Skeletal muscle satellite cell (primary cell): ENCODE results near the gene GAS2L2. TPM values are rescaled to one million over a fixed set of nuclear protein-coding genes. Genes with fewer than 3 reads are reported as not detected.

ENCODE experiments used
- H3K27me3 ChIP-seq: 2 replicates; pipeline ENCODE4 v1.7.0; 2013; ENCODE audit warnings: low read length; ENCODE audit not compliant: control insufficient read depth, insufficient read depth
- H3K36me3 ChIP-seq: 2 replicates; pipeline ENCODE4 v1.7.0; 2013; ENCODE audit warnings: mild to moderate bottlenecking, control low read depth, low read length; ENCODE audit not compliant: insufficient read depth
- H3K4me1 ChIP-seq: 2 replicates; pipeline ENCODE4 v1.7.0; 2013; ENCODE audit warnings: low read length; ENCODE audit not compliant: control insufficient read depth, insufficient read depth
- H3K4me2 ChIP-seq: 2 replicates; pipeline ENCODE4 v1.7.0; 2013; ENCODE audit warnings: mild to moderate bottlenecking, low read length
- H3K4me3 ChIP-seq: 2 replicates; pipeline ENCODE4 v1.7.0; 2013; ENCODE audit warnings: low read length
- H3K9ac ChIP-seq: 2 replicates; pipeline ENCODE4 v1.7.0; 2013; ENCODE audit warnings: mild to moderate bottlenecking, low read depth, low read length, moderate library complexity
- H3K9me3 ChIP-seq: replicated peaks from 2 replicates; pipeline ENCODE4 v1.7.0; 2013; ENCODE audit warnings: mild to moderate bottlenecking, control low read depth, low read length
- total RNA-seq: library from RNA; depleted of rRNA; stranded (reverse); fragments of >200 nt; gene quantifications from 2 replicates; pipeline ENCODE4 v1.2.3, GENCODE V29; 2012; rRNA removed

The GAS2L2 gene
- under 0.01 TPM in 1 of 2 replicates, not detected in the other for total RNA-seq

DNA sequence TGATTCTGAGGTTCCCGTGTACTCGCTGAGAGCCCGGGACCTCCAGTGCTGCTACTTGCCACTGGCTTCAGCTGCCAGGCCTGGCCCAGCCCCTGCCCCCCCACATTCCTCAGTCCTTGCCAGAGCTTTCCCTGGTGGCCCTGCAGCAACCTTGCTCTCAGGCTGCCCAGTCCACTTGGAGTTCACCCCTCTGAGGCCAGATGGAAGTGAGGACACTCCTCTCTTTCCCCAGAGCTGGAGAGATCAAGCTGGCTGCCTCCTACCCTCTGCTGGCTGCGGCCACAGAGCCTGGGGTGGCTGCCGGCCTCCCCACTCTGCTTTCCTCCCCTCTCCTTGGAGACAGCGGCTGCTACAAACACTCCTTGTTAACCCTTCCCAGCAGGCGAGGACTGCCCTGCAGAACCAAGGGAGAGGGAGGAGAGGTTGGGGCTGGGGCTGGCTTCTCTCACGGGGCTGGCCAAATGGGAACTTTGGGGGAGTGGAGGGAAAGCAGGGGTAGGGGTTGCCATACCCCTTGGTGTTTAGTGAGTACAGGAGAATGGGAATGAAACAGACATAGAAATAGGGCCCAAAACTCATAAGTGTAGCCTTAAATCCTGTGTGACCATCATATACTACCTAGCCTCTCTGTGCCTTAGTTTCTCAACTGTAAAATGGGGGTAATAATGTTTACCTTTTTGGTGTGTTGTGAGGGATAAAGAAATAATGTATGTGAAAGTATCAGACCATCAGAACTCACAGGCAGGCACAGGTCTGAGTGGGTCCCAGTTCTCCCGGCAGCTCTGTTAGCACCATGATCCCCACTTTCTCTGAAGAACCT lies at the start of gene GAS2L2:
Gene GAS2L2, minus strand, starts transcription at position 295 of the 820 bp plus-strand sequence. CDS start 389 bp downstream, outside the sequence.
- no peak within 1 kb of the TSS for H3K4me2 ChIP-seq
- H3K27me3 ChIP-seq: peaks cover 64% of the 10 kb centered on the region
- no peak within 1 kb of the TSS for H3K9ac ChIP-seq

DNA sequence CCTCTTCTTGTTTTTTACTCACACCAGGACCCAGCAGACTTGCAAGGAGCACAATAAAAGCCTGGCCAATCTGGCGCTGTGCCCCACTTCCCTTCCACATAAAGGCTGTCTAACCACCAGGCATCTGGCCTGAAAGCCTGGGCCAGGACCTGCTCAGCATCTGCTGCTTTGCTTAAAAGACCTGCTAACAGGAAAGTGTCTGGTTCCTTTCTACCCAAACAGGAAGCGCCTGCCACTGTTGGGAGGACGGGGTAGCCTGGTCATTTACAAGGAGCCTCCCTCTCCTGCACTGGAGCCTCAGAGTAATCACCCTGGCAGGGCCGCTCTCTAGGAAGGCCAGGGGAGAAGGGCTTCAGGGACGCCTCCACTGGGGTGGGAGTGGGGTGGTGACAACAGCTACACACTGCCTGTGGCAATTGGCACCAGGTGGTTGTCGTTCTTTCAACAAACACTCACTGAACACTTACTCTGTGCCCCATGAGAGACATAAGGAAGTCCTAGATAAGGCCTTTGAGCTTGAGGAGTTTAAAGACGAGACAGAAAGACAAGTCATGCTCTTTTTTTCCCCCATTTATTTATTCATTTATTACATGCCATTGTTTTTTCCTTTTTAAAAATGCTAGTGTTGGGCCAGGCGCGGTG lies 48.7 kb upstream of the GAS2L2 start:
- H3K4me3 ChIP-seq: no peak overlapping the region
- no peak overlapping the region for H3K4me2 ChIP-seq
- no peak overlapping the region for H3K9ac ChIP-seq
- peaks cover 10% of the 10 kb centered on the region for H3K4me1 ChIP-seq
- H3K9me3 ChIP-seq: no peaks in the 10 kb centered on the region
- no peaks in the 10 kb centered on the region for H3K36me3 ChIP-seq
- peaks cover 37% of the 10 kb centered on the region for H3K27me3 ChIP-seq

More for the DNA sequence above, at the start of gene GAS2L2:
- H3K4me3 ChIP-seq: no peak within 1 kb of the TSS
- H3K4me1 ChIP-seq: peaks cover 10% of the 10 kb centered on the region
- H3K36me3 ChIP-seq: no peaks in the 10 kb centered on the region
- no peaks in the 10 kb centered on the region for H3K9me3 ChIP-seq

DNA sequence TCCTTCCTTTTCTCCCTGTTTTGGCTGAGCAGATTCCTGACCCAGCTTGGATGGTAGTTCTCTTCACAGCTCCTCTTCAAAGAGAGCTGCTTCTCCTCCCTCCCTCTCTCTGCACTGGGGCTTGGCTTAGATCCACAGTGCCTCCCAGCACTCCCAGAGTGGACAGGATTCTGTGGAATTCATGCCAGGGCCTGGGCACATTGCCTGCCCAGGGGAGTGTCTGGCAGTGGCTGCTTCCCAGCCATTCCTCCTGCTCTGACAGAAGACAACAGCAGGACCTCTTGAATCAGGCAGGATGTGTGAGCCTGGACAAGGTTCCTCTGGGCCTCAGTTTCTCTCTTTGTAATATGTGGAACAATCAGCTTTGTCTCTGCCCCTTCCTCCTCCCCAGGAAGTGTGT lies 46.9 kb upstream of the GAS2L2 start:
- Histone ChIP-seq H3K4me3 (no peak overlapping the region), H3K27me3 (peaks cover 54% of the 10 kb centered on the region), H3K9me3 (no peaks in the 10 kb centered on the region), H3K36me3 (no peaks in the 10 kb centered on the region), H3K9ac (no peak overlapping the region), H3K4me2 (no peak overlapping the region), H3K4me1 (peaks cover 13% of the 10 kb centered on the region)

DNA sequence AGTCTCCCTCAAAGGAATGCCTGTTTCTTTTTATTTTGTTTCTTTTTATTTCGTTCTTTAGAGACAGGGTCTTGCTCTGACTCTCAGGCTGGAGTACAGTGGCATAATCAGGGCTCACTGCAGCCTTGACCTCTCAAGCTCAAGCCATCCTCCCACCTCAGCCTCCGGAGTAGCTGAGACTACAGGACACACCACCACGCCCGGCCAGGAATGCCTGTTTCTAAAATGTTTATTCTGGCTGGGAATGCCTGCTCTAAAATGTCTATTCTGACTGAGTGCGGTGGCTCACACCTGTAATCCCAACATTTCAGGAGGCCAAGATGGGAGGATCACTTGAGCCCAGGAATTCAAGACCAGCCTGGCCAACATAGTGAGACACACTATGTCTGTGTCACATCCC lies 44.9 kb upstream of the GAS2L2 start:
- no peaks in the 10 kb centered on the region for H3K9me3 ChIP-seq
- H3K9ac ChIP-seq: no peak overlapping the region
- H3K4me1 ChIP-seq: peaks cover 17% of the 10 kb centered on the region
- no peak overlapping the region for H3K4me2 ChIP-seq
- no peak overlapping the region for H3K4me3 ChIP-seq
- peaks cover 67% of the 10 kb centered on the region for H3K27me3 ChIP-seq
- H3K36me3 ChIP-seq: no peaks in the 10 kb centered on the region

DNA sequence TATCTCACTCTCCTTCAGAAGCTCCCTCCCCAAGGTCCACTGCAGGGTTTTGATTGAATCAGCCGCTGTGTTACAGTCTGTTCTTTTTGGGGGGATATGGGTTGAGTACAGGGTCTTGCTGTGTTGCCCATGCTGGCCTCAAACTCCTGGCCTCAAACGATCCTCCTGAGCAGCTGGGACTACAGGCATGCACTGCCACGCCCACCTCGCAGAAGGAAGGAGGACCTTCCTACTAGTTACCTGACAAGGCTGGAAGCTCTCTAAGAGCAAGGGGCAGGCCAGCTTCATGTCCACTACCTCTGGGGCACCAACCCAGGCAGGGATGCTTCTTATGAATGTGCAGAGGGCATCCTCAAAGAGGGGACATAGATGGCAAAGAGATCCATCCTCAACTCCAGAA lies 44.3 kb upstream of the GAS2L2 start:
- Histone ChIP-seq H3K9ac (no peak overlapping the region), H3K4me2 (no peak overlapping the region), H3K27me3 (peaks cover 72% of the 10 kb centered on the region), H3K4me1 (peaks cover 17% of the 10 kb centered on the region), H3K4me3 (no peak overlapping the region), H3K9me3 (no peaks in the 10 kb centered on the region), H3K36me3 (no peaks in the 10 kb centered on the region)

DNA sequence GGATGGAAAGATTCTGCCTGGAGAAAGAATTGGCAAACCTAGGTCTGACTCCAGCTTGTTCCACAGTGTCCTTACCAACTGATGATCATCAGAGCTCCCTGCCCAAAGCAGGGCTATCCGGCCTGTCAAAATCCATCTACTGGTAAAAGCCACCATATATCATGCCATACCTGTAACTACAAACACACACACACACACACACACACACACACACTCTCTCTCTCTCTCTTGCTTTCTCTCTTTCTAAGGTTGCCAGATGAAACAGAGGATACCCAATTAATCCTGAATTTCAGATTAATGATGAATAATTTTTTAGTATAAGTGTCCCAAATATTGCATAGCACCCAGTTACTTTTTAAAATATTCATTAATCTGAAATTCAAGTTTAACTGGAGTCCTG lies 43.9 kb upstream of the GAS2L2 start:
- Histone ChIP-seq H3K4me3 (no peak overlapping the region), H3K4me2 (no peak overlapping the region), H3K4me1 (peaks cover 17% of the 10 kb centered on the region), H3K27me3 (peaks cover 76% of the 10 kb centered on the region), H3K36me3 (no peaks in the 10 kb centered on the region), H3K9me3 (no peaks in the 10 kb centered on the region), H3K9ac (no peak overlapping the region)

DNA sequence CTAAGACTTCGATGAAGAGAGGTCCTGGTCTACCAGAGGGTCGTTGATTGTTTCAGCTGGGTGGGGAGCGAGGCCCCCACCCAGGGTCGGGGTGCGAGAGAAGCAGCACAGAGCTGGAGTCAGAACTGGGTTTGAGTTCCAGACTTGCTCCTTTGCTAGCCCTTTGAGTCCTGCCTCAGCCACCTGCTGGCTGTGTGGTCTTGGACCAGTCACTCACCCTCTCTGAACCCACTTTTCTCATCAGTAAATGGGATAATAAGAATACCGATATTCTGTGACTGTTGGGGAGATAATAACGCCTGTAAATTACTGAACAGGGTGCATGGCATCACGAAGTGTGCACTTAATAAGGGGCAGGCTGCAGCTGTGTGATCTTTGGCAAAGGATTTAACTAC lies 42.8 kb upstream of the GAS2L2 start:
- Histone ChIP-seq H3K9me3 (no peaks in the 10 kb centered on the region), H3K9ac (no peak overlapping the region), H3K4me2 (peak overlapping the region; percentile 89), H3K4me1 (peaks cover 17% of the 10 kb centered on the region), H3K27me3 (peaks cover 73% of the 10 kb centered on the region), H3K4me3 (peak overlapping the region; percentile 65), H3K36me3 (no peaks in the 10 kb centered on the region)

DNA sequence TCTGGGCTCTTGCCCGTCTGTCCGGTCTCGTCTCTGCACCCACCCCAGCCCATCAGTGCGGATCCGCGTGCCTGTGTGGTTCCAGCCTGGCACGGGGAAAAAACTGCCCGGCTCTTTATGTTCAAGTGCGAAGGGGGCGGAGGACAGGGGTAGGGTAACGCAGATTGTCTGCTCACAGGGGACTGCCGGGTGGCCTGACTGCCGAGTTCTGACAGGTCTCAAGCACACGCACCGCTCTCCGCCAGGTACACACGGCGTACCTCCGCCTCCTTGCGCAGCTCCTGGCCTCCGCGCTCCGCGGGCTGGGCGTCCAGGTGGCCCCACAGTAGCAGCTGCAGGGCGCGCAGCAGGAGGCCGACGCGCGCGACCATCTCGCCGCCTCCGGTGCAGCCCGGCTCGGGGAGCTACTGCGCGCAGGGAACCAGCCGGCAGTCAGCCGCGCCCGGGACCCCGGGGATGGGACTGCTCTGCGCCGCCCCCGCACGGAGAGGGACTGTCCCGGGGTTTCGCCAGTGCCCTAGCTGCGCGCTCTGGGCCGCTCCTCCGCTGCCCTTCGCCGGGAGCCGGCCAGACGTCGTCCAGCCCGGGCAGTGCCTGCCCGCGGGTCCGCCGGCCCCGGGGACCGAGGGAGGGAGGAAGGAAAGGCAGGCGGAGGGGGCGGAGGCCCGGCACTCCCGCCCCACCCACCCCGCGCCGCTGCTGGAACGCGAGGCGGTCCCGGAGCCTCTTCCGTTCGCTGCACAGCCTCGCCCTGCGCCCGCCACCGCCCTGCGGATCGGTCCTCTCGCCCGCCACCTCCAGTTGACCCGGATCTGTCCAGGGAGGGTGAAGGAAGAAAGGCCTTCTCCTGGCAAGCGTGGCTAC lies 42.2 kb upstream of the GAS2L2 start, which contains the start of gene MMP28:
Gene MMP28, minus strand, starts transcription at position 635 of the 864 bp plus-strand sequence. Its CDS starts 264 bp downstream, at position 371.
- Histone ChIP-seq H3K27me3 (peaks cover 68% of the 10 kb centered on the region), H3K36me3 (no peaks in the 10 kb centered on the region), H3K9me3 (no peaks in the 10 kb centered on the region), H3K4me3 (peak within 1 kb of the TSS; percentile 65), H3K9ac (no peak within 1 kb of the TSS), H3K4me2 (peak within 1 kb of the TSS; percentile 89), H3K4me1 (peaks cover 14% of the 10 kb centered on the region)

DNA sequence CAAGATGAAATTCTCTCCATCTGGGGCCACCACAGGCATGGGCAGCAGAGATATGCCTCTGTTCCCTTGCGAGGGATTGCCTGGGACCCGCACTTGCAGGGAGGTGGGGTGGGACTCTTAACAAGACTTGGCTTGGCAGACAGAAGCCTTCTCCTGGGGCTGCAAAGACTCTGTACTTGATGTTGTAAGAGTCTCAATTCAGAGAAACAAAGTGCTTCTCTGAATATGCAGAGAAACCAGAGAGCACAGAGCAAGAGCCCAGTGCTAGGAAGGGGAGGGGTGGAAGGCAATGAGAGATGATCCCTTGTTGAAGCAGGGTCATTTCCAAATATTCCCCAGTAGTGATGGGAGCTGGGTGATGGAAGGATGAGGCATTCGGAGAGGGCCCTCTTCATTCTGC lies 40.2 kb upstream of the GAS2L2 start:
- Histone ChIP-seq H3K9ac (no peak overlapping the region), H3K4me3 (no peak overlapping the region), H3K4me2 (no peak overlapping the region), H3K9me3 (no peaks in the 10 kb centered on the region), H3K36me3 (no peaks in the 10 kb centered on the region), H3K27me3 (peaks cover 57% of the 10 kb centered on the region), H3K4me1 (peaks cover 20% of the 10 kb centered on the region)

DNA sequence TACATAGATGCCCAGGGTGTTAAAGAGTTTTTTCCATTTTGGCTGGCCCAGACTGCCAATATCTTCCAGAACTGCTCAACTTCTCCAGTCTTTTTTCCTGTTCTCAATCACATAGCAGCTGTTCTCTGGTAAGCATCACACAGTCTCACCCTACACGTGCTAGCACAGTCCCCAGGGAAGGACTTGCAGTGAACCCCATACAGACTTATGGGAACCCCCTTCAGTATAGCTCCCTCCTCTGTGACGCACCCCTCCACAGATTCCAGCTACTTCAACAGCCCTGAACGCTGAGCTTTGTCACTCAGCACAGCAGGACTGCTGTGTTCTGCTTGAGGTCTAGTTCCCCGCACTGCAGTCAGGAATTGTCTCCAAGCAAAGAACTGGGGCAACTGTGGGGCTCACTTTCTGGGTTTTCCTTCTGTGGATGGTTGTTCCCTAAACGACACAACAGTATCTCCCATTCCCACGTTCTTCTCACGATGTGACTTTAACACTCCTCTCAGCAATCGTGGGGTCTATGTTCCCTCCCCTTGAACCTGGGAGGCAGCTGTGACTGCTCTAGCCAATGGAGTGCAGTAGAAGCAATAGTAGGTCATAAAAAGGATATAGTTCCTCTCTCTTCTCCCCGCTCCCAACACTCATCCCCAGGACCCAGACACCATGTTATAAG lies 38.8 kb upstream of the GAS2L2 start:
- Histone ChIP-seq H3K27me3 (peaks cover 43% of the 10 kb centered on the region), H3K4me1 (peaks cover 34% of the 10 kb centered on the region), H3K9ac (no peak overlapping the region)

DNA sequence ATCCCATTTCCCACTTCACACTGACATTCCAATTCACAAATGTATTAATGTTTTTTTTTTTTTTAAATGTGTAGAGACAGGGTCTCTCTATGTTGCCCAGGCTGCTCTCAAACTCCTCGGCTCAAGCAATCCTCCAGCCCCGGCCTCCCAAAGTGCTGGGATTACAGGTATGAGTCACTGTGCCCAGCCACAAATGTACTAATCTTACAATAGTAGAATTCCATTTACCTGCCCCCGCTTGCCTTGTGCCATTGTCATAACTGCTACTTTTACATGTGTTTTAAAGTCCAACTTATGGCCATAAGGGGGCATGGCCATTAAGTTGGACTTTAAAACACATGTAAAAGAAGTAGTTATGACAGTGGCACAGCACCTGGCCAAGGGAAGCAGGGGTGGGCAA lies 37.8 kb upstream of the GAS2L2 start:
- no peaks in the 10 kb centered on the region for H3K9me3 ChIP-seq
- H3K4me1 ChIP-seq: peaks cover 40% of the 10 kb centered on the region
- no peak overlapping the region for H3K4me3 ChIP-seq
- H3K9ac ChIP-seq: no peak overlapping the region
- no peak overlapping the region for H3K4me2 ChIP-seq
- no peaks in the 10 kb centered on the region for H3K36me3 ChIP-seq
- H3K27me3 ChIP-seq: peaks cover 33% of the 10 kb centered on the region

More for the DNA sequence above, 38.8 kb upstream of the GAS2L2 start:
- H3K36me3 ChIP-seq: no peaks in the 10 kb centered on the region
- H3K9me3 ChIP-seq: no peaks in the 10 kb centered on the region
- H3K4me2 ChIP-seq: no peak overlapping the region
- no peak overlapping the region for H3K4me3 ChIP-seq
